NOMO-1 (cell line): ENCODE measurements around the gene SUPT5H.

Experiments
- DNase-seq, 2 experiments: peaks; one replicate each; lab custom pipeline; 2025; ENCODE audit not compliant: unreplicated experiment in 2 of 2; lab: John Stamatoyannopoulos, UW

The SUPT5H gene

GRCh38 chr19:39492788-39493187 lies 47.4 kb downstream of the SUPT5H start:
- DNase-seq: no peak

GRCh38 chr19:39494661-39495060 lies 49.3 kb downstream of the SUPT5H start:
- DNase-seq: no peak

GRCh38 chr19:39496063-39496462 lies 50.7 kb downstream of the SUPT5H start:
- DNase-seq: no peak

- no peak for DNase-seq
Observed at GRCh38 chr19:39497701-39497995, 52.3 kb downstream of the SUPT5H start.

GRCh38 chr19:39497996-39498797 lies 52.8 kb downstream of the SUPT5H start:
- peak; percentile 40 to 51 for DNase-seq

- DNase-seq: no peak
Observed at GRCh38 chr19:39498798-39499642, 53.6 kb downstream of the SUPT5H start, which contains the start of gene DLL3. TSS of gene DLL3 (plus strand) at chr19:39498947. CDS start at chr19:39498975, 28 bp downstream.

GRCh38 chr19:39499932-39500331 lies 54.5 kb downstream of the SUPT5H start:
- DNase-seq: no peak

- DNase-seq: no peak
Observed at GRCh38 chr19:39500543-39500942, 55.2 kb downstream of the SUPT5H start.

- DNase-seq: no peak
Observed at GRCh38 chr19:39501340-39501739, 56.0 kb downstream of the SUPT5H start.

GRCh38 chr19:39502640-39503417 lies 57.4 kb downstream of the SUPT5H start:
- peak; percentile 49 to 68 for DNase-seq

- DNase-seq: no peak
Observed at GRCh38 chr19:39506598-39506943, 61.2 kb downstream of the SUPT5H start.

GRCh38 chr19:39506944-39507714 lies 61.7 kb downstream of the SUPT5H start:
- DNase-seq: peak in 1 of 2 experiments; percentile 20

GRCh38 chr19:39507715-39508364 lies 62.5 kb downstream of the SUPT5H start:
- no peak for DNase-seq

GRCh38 chr19:39508629-39509028 lies 63.2 kb downstream of the SUPT5H start:
- DNase-seq: no peak

- DNase-seq: no peak
Observed at GRCh38 chr19:39509233-39509632, 63.9 kb downstream of the SUPT5H start.

- DNase-seq: no peak
Observed at GRCh38 chr19:39512988-39513387, 67.6 kb downstream of the SUPT5H start.

- no peak for DNase-seq
Observed at GRCh38 chr19:39514840-39515550, 69.6 kb downstream of the SUPT5H start, which contains the start of gene SELENOV. TSS of gene SELENOV (plus strand) at chr19:39515139. CDS start at chr19:39515213, 74 bp downstream.

- no peak for DNase-seq
Observed at GRCh38 chr19:39515551-39516191, 70.3 kb downstream of the SUPT5H start.

- DNase-seq: no peak
Observed at GRCh38 chr19:39516270-39516669, 70.9 kb downstream of the SUPT5H start.
